Keratinocyte (primary cell): ENCODE data around the gene PPM1A.

Experiments
- EZH2 ChIP-seq: IDR thresholded peaks from one replicate; pipeline ENCODE4 v1.6.1; 2012; ENCODE audit warnings: inconsistent platforms, mild to moderate bottlenecking, low read length, moderate library complexity
- TF ChIP-seq, protein P1 (sequence below), 3 experiments: IDR thresholded peaks in 1 of 3; conservative IDR thresholded peaks in 1 of 3; optimal IDR thresholded peaks in 1 of 3; 2 replicates in 2 of 3; 3 replicates in 1 of 3; pipeline versions ENCODE3 to v1.5.1; 2011; ENCODE audit warnings: low read length in 3 of 3, mild to moderate bottlenecking in 3 of 3, moderate library complexity in 2 of 3, control low read depth in 1 of 3, inconsistent platforms in 1 of 3; ENCODE audit not compliant: insufficient read depth in 2 of 3; ENCODE audit errors: extremely low read depth in 1 of 3

DNA sequence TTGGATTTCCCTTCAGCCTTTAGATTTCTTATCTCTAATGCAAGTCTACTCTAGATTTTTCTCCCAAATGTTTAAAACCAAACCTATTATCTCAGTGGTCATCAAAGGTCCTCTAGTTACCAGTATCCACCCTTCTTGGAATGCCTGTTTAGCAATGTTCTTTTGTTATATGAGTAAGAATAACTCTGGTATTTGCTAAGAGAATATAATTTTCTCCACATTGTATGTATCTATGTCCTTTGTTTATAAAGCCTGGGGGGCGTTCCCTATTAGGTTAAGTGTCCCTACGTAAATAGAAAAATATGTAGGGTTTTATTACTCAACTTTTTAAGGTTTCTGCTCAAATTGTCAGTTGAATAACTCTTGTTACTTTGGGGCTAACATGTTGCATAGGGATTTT, 27.3 kb downstream of the PPM1A start:
- TF ChIP-seq, protein P1, sequence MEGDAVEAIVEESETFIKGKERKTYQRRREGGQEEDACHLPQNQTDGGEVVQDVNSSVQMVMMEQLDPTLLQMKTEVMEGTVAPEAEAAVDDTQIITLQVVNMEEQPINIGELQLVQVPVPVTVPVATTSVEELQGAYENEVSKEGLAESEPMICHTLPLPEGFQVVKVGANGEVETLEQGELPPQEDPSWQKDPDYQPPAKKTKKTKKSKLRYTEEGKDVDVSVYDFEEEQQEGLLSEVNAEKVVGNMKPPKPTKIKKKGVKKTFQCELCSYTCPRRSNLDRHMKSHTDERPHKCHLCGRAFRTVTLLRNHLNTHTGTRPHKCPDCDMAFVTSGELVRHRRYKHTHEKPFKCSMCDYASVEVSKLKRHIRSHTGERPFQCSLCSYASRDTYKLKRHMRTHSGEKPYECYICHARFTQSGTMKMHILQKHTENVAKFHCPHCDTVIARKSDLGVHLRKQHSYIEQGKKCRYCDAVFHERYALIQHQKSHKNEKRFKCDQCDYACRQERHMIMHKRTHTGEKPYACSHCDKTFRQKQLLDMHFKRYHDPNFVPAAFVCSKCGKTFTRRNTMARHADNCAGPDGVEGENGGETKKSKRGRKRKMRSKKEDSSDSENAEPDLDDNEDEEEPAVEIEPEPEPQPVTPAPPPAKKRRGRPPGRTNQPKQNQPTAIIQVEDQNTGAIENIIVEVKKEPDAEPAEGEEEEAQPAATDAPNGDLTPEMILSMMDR (optimal IDR thresholded peaks at IDR 0.05 in 1 of 3, IDR thresholded peaks at IDR 0.05 in 1 of 3, conservative IDR thresholded peaks at IDR 0.05 in 1 of 3; ENCODE audit: extremely low read depth in 1 of 3, insufficient read depth in 2 of 3, low read length in 3 of 3) = no peak
- no peak for TF ChIP-seq EZH2
